Urinary bladder (tissue), 4 donors: ENCODE data around the gene PARP1. TPM values are rescaled to one million over a fixed set of nuclear protein-coding genes. Genes with fewer than 3 reads are reported as not detected.

Source experiments
- DNase-seq: peaks from one replicate; pipeline ENCODE4 v3.0.0-alpha.2; 2015; ENCODE audit errors: extremely low spot score
- H3K27ac ChIP-seq: one replicate; pipeline ENCODE4 v1.5.1; 2013; ENCODE audit warnings: low read depth, mild to moderate bottlenecking, moderate library complexity
- H3K36me3 ChIP-seq: one replicate; pipeline ENCODE4 v1.6.1; 2013; ENCODE audit warnings: mild to moderate bottlenecking, moderate library complexity; ENCODE audit not compliant: insufficient read depth
- H3K4me1 ChIP-seq: one replicate; pipeline ENCODE4 v1.6.1; 2013; ENCODE audit warnings: mild to moderate bottlenecking, moderate library complexity; ENCODE audit not compliant: insufficient read depth
- H3K4me3 ChIP-seq: one replicate; pipeline ENCODE4 v1.5.1; 2013; ENCODE audit warnings: low read depth, low read length
- WGBS: extraction: QIAGEN DNeasy Blood & Tissue Kit; methylation state at CpG from one replicate; pipeline ENCODE4 v1.1.7; 2013; 5-methylcytosine and 5-hydroxymethylcytosine counted together
- polyA plus RNA-seq: library from polyadenylated mRNA; stranded (reverse); fragments of 200-250 nt; gene quantifications from one replicate; pipeline ENCODE4 v1.2.3, GENCODE V29; 2013
- total RNA-seq: library from RNA; depleted of rRNA; stranded (reverse); fragments of >200 nt; gene quantifications from one replicate; pipeline ENCODE4 v1.2.3, GENCODE V29; 2014
- donor health status: healthy with polysubstance abuse.
- donor health status: healthy.

PARP1 gene
- 58.4 TPM for total RNA-seq
- 60.7 TPM for polyA plus RNA-seq

GRCh38 chr1:226407497-226408284 lies at the start of gene PARP1:
Gene PARP1, minus strand, starts transcription at chr1:226408093. Its CDS starts 164 bp downstream, at chr1:226407929.
- Histone ChIP-seq H3K36me3 (no peaks in the 10 kb centered on the region), H3K4me1 (peaks cover 2% of the 10 kb centered on the region), H3K4me3 (peak within 1 kb of the TSS; percentile 66), H3K27ac (peak within 1 kb of the TSS; percentile 35)
- WGBS: under 1% methylated on average over 90 of the region's 90 CpGs
- peak; percentile 48 for DNase-seq

DNA sequence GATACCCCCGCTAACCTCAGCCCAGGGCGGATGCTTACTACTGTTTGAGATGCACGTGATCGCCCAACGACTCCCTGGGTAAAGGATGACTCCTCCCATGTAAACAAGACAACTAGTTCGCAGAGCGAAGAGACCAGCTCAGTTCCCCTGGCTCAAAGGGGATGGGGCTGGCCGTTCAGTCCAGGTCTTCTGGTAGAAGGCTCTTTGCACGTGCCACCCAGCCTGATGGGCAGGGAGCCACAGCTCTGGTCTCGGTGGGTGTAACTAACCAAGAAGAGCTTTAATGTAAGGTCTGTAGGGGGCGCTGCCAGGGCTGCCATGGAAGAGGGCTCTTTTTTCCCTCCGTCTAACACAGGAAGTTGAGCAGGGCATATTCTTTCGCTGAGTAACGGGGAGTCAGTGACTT lies 49.4 kb upstream of the PARP1 start:
- DNase-seq: no peak
- Histone ChIP-seq H3K4me1 (no peaks in the 10 kb centered on the region), H3K36me3 (no peaks in the 10 kb centered on the region), H3K4me3 (no peak overlapping the region), H3K27ac (no peak overlapping the region)
- 52% methylated on average over 14 of the region's 14 CpGs for WGBS

GRCh38 chr1:226455843-226456242 lies 48.0 kb upstream of the PARP1 start:
- no peaks in the 10 kb centered on the region for H3K4me1 ChIP-seq
- 98% methylated on average over 10 of the region's 10 CpGs for whole genome bisulfite sequencing

DNA sequence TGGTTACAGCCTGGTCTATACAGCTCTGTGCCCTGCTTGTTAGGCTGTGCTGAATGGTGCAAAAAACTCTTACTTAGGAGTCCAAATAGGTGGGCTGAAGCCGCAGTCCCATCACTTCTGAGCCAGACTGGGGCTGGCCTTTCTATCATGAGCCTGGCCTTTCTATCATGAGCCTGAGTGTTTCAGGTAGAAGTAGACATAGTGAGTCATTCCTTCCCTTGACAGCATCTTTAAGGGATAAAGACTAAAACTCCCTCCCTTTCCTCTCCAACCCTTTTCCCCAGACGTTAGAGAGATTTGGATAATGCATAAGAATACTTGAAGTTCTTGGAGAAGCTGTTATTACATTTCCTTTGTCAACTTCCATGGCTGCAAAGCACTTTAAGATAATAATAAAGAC lies 46.5 kb upstream of the PARP1 start:
- Histone ChIP-seq H3K36me3 (no peaks in the 10 kb centered on the region), H3K4me3 (no peak overlapping the region), H3K4me1 (no peaks in the 10 kb centered on the region), H3K27ac (no peak overlapping the region)
- 76% methylated on average over 2 of the region's 2 CpGs for WGBS
- no peak for DNase-seq

More at GRCh38 chr1:226455843-226456242, 48.0 kb upstream of the PARP1 start:
- Histone ChIP-seq H3K4me3 (no peak overlapping the region), H3K36me3 (no peaks in the 10 kb centered on the region), H3K27ac (no peak overlapping the region)
- DNase-seq: no peak

DNA sequence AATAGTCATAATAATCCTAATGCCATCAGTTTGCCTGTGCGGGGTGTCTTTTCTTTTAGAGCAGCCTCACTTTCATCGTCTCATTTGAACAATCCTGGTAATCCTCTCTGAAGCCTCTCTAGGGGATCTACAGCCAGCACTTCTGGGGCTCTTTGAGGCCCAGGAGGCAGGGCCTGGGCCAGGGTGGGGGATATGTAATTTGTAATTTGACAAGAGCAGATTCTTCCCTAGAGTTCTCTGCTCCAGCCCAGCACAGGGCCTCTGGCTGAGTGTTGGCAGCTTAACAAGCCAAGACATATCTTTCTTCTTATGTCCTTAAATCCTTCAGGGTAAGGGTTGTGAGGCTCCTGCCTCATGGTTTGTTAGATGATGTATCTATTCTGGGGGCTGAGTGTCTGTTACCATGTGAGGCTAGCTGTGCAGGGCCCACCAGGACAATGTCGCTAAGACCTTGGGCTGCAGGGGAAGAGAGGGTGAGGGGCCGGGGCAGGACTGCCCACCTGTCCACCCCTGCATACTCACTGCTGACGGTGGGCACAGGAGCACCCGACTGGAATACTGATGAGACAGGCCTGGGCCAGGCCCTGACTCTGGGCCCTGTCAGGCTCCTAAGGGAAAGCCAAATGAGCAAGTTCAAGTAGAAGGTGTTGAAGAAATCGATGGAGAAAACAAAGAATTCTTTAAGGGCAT lies 45.3 kb upstream of the PARP1 start:
- 79% methylated on average over 7 of the region's 7 CpGs for WGBS
- H3K4me3 ChIP-seq: no peak overlapping the region
- no peaks in the 10 kb centered on the region for H3K36me3 ChIP-seq
- no peak overlapping the region for H3K27ac ChIP-seq
- no peaks in the 10 kb centered on the region for H3K4me1 ChIP-seq
- DNase-seq: no peak

DNA sequence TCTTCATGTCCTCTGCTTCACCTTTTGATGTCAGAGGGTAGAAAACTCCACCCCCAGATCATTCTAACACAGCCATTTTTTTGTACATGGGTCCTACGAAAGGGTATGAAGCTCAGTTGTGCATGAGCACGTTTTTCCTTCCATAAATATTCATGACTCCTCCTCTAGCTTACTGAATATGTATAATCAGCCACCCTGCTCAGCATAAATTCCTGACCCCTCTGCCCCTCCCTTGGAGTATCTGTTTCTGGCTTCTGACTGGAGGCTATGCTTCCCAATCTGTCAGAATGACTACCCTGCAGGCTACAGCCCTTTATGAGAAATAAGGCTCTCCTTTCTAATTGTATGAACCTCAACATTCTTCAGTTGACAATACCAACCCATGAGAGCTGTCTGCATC lies 42.8 kb upstream of the PARP1 start:
- WGBS: 71% methylated on average over 2 of the region's 2 CpGs
- Histone ChIP-seq H3K4me1 (no peaks in the 10 kb centered on the region), H3K4me3 (no peak overlapping the region), H3K36me3 (no peaks in the 10 kb centered on the region), H3K27ac (no peak overlapping the region)
- DNase-seq: no peak

GRCh38 chr1:226449823-226450222 lies 41.9 kb upstream of the PARP1 start:
- no peak for DNase-seq
- H3K36me3 ChIP-seq: no peaks in the 10 kb centered on the region
- no peaks in the 10 kb centered on the region for H3K4me1 ChIP-seq
- 75% methylated on average over 5 of the region's 5 CpGs for WGBS
- no peak overlapping the region for H3K4me3 ChIP-seq
- H3K27ac ChIP-seq: no peak overlapping the region

- DNase-seq: no peak
- Histone ChIP-seq H3K4me1 (no peaks in the 10 kb centered on the region), H3K27ac (no peak overlapping the region), H3K4me3 (no peak overlapping the region), H3K36me3 (no peaks in the 10 kb centered on the region)
- 77% methylated on average over 4 of the region's 4 CpGs for WGBS
Measured at GRCh38 chr1:226447932-226448665, 40.2 kb upstream of the PARP1 start.

GRCh38 chr1:226446094-226446493 lies 38.2 kb upstream of the PARP1 start:
- WGBS: 88% methylated on average over 2 of the region's 2 CpGs

GRCh38 chr1:226444901-226445300 lies 37.0 kb upstream of the PARP1 start:
- no peaks in the 10 kb centered on the region for H3K36me3 ChIP-seq
- 77% methylated on average over 2 of the region's 2 CpGs for WGBS
- H3K27ac ChIP-seq: no peak overlapping the region
- H3K4me1 ChIP-seq: no peaks in the 10 kb centered on the region
- no peak for DNase-seq
- no peak overlapping the region for H3K4me3 ChIP-seq

More at GRCh38 chr1:226446094-226446493, 38.2 kb upstream of the PARP1 start:
- Histone ChIP-seq H3K4me3 (no peak overlapping the region), H3K4me1 (no peaks in the 10 kb centered on the region), H3K27ac (no peak overlapping the region), H3K36me3 (no peaks in the 10 kb centered on the region)
- no peak for DNase-seq

GRCh38 chr1:226443439-226443838 lies 35.5 kb upstream of the PARP1 start:
- DNase-seq: no peak
- Histone ChIP-seq H3K27ac (no peak overlapping the region), H3K36me3 (no peaks in the 10 kb centered on the region), H3K4me1 (no peaks in the 10 kb centered on the region), H3K4me3 (no peak overlapping the region)
- whole genome bisulfite sequencing: 82% methylated on average over 3 of the region's 3 CpGs

DNA sequence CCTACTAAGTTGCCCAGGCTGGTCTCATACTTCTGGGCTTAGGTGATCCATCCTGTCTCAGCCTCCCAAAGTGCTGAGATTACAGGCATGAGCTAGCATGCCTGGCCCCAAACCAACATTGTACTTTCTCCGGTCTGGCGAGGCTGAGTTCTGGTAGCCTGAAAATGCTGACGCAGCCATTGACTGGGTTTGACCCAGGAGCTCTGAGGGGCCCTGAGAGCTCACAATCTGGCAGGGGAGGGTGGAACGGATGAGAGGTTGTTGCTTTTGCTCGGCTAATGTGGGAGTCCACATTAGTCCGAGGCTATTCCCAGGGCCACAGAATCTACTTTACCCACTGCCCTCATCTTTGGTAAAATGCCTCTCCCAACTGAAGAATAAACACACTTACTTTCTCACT lies 35.1 kb upstream of the PARP1 start:
- DNase-seq: no peak
- WGBS: 86% methylated on average over 6 of the region's 6 CpGs
- Histone ChIP-seq H3K4me3 (no peak overlapping the region), H3K36me3 (no peaks in the 10 kb centered on the region), H3K27ac (no peak overlapping the region), H3K4me1 (no peaks in the 10 kb centered on the region)

- H3K36me3 ChIP-seq: no peaks in the 10 kb centered on the region
- no peak overlapping the region for H3K4me3 ChIP-seq
- H3K27ac ChIP-seq: no peak overlapping the region
- no peaks in the 10 kb centered on the region for H3K4me1 ChIP-seq
- WGBS: 83% methylated on average over 6 of the region's 6 CpGs
- DNase-seq: no peak
Measured at GRCh38 chr1:226441629-226442028, 33.7 kb upstream of the PARP1 start.
